ENCODE results near the gene SETD3.

- TF ChIP-seq, protein P1, sequence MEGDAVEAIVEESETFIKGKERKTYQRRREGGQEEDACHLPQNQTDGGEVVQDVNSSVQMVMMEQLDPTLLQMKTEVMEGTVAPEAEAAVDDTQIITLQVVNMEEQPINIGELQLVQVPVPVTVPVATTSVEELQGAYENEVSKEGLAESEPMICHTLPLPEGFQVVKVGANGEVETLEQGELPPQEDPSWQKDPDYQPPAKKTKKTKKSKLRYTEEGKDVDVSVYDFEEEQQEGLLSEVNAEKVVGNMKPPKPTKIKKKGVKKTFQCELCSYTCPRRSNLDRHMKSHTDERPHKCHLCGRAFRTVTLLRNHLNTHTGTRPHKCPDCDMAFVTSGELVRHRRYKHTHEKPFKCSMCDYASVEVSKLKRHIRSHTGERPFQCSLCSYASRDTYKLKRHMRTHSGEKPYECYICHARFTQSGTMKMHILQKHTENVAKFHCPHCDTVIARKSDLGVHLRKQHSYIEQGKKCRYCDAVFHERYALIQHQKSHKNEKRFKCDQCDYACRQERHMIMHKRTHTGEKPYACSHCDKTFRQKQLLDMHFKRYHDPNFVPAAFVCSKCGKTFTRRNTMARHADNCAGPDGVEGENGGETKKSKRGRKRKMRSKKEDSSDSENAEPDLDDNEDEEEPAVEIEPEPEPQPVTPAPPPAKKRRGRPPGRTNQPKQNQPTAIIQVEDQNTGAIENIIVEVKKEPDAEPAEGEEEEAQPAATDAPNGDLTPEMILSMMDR (conservative IDR thresholded peaks at IDR 0.05), result no peak
- no peak for TF ChIP-seq ZFX (IDR thresholded peaks at IDR 0.05)
Observed at GRCh38 chr14:99473458-99473857, 7.2 kb downstream of the SETD3 start.
